Natural killer cell (primary cell): ENCODE data around the gene GPR78. TPM values are rescaled to one million over a fixed set of nuclear protein-coding genes. Genes with fewer than 3 reads are reported as not detected.

Experiments used
- ATAC-seq, 3 donors: fragments of 150-1000 bp in 2 of 3; fragments of 200-7000 bp in 1 of 3; cut with Tn5 transposase; 1 replicate in 1 of 3; 2 replicates in 2 of 3; pipeline ENCODE4 v1.10.0; 2021; ENCODE audit warnings: mild to moderate bottlenecking in 2 of 3, moderate library complexity in 2 of 3
- DNase-seq, 2 donors: peaks; one replicate each; pipeline versions ENCODE4 v3.0.0 to v3.0.0-alpha.2; 2013 to 2021; ENCODE audit warnings: mixed read lengths in 1 of 2
- H3K27ac ChIP-seq: one replicate; pipeline ENCODE4 v1.5.1; 2013; ENCODE audit warnings: mild to moderate bottlenecking, low read length
- H3K27me3 ChIP-seq: one replicate; pipeline ENCODE4 v1.6.1; 2013; ENCODE audit warnings: low read length; ENCODE audit not compliant: control insufficient read depth, insufficient read depth
- H3K36me3 ChIP-seq: one replicate; pipeline ENCODE4 v1.6.1; 2013; ENCODE audit warnings: low read length; ENCODE audit not compliant: control insufficient read depth, insufficient read depth
- H3K4me1 ChIP-seq: one replicate; pipeline ENCODE4 v1.6.1; 2013; ENCODE audit warnings: low read length; ENCODE audit not compliant: control insufficient read depth, insufficient read depth
- H3K4me3 ChIP-seq: one replicate; pipeline ENCODE4 v1.5.1; 2013; ENCODE audit warnings: low read length
- H3K9me3 ChIP-seq: one replicate; pipeline ENCODE4 v1.6.1; 2013; ENCODE audit warnings: low read length; ENCODE audit not compliant: control insufficient read depth, insufficient read depth
- H3K27ac Mint-ChIP-seq, 2 donors: one replicate each; pipeline ENCODE4 v1.8.0; 2022; ENCODE audit warnings: mild to moderate bottlenecking in 2 of 2, mixed read lengths in 2 of 2, moderate library complexity in 1 of 2
- H3K27me3 Mint-ChIP-seq, 2 donors: one replicate each; pipeline ENCODE4 v1.8.0; 2022; ENCODE audit warnings: low read depth in 2 of 2, mixed read lengths in 2 of 2
- H3K36me3 Mint-ChIP-seq: one replicate; pipeline ENCODE4 v1.8.0; 2022; ENCODE audit warnings: mixed read lengths
- H3K4me1 Mint-ChIP-seq, 2 donors: one replicate each; pipeline ENCODE4 v1.8.0; 2022; ENCODE audit warnings: mixed read lengths in 2 of 2
- H3K4me3 Mint-ChIP-seq: one replicate; pipeline ENCODE4 v1.8.0; 2022; ENCODE audit warnings: mild to moderate bottlenecking, moderate library complexity, mixed read lengths
- H3K9me3 Mint-ChIP-seq, 2 donors: one replicate each; pipeline ENCODE4 v1.8.0; 2022; ENCODE audit warnings: mixed read lengths in 2 of 2
- CTCF ChIP-seq: fragments of 200-600 bp; IDR thresholded peaks from one replicate; pipeline ENCODE4 v1.8.0; 2022; ENCODE audit warnings: antibody characterized with exemption
- WGBS: methylation state at CpG from one replicate; pipeline ENCODE4 v1.1.7; 2013; ENCODE audit warnings: missing lambda C conversion rate; ENCODE audit not compliant: insufficient coverage; 5-methylcytosine and 5-hydroxymethylcytosine counted together
- intact Hi-C: fragments of 100-400 bp; cut with micrococcal nuclease; formaldehyde crosslinking; loops from one replicate; pipeline ENCODE4 v1.14.2; 2022
- total RNA-seq, 4 donors: library from RNA; stranded (reverse); fragments of 120-200 nt in 1 of 4; gene quantifications; one replicate each; pipeline versions ENCODE4 v1.2.3 to v1.2.4, GENCODE V29; 2013 to 2022

The GPR78 gene
- total RNA-seq, 3 donors from 2014 or later (not counting 1 experiment from before 2014, with no cell fraction given): not detected

- TF ChIP-seq CTCF: no peak
- Mint-ChIP-seq H3K27ac (no peak overlapping the region), H3K4me3 (no peak overlapping the region), H3K27me3 (no peaks in the 10 kb centered on the region), H3K36me3 (no peaks in the 10 kb centered on the region), H3K9me3 (no peaks in the 10 kb centered on the region), H3K4me1 (no peaks in the 10 kb centered on the region)
- H3K27me3 ChIP-seq: no peaks in the 10 kb centered on the region
- WGBS: 96% methylated on average over 1 of the region's 1 CpG
- H3K9me3 ChIP-seq: no peaks in the 10 kb centered on the region
- H3K36me3 ChIP-seq: no peaks in the 10 kb centered on the region
- no peak overlapping the region for H3K27ac ChIP-seq
- H3K4me1 ChIP-seq: no peaks in the 10 kb centered on the region
- H3K4me3 ChIP-seq: no peak overlapping the region
- ATAC-seq (no peak), DNase-seq (no peak)
- intact Hi-C loops: no loop called here
Observed at GRCh38 chr4:8605289-8605688, 25.1 kb downstream of the GPR78 start.

GRCh38 chr4:8606476-8606875 lies 26.3 kb downstream of the GPR78 start:
- no peaks in the 10 kb centered on the region for H3K36me3 Mint-ChIP-seq
- WGBS: 91% methylated on average over 23 of the region's 26 CpGs
- no peak for ATAC-seq
- Histone ChIP-seq H3K27ac (no peak overlapping the region), H3K36me3 (no peaks in the 10 kb centered on the region), H3K4me1 (no peaks in the 10 kb centered on the region), H3K4me3 (no peak overlapping the region), H3K9me3 (no peaks in the 10 kb centered on the region), H3K27me3 (no peaks in the 10 kb centered on the region)
- no peaks in the 10 kb centered on the region for H3K4me1 Mint-ChIP-seq
- H3K27me3 Mint-ChIP-seq: no peaks in the 10 kb centered on the region
- intact Hi-C loops: no loop called here
- TF ChIP-seq CTCF: no peak
- H3K27ac Mint-ChIP-seq: no peak overlapping the region
- no peak overlapping the region for H3K4me3 Mint-ChIP-seq
- DNase-seq: no peak
- H3K9me3 Mint-ChIP-seq: no peaks in the 10 kb centered on the region

- H3K27ac Mint-ChIP-seq: no peak overlapping the region
- no peaks in the 10 kb centered on the region for H3K4me1 ChIP-seq
- intact Hi-C loops: no loop called here
- H3K36me3 Mint-ChIP-seq: no peaks in the 10 kb centered on the region
- H3K4me3 Mint-ChIP-seq: no peak overlapping the region
- no peaks in the 10 kb centered on the region for H3K4me1 Mint-ChIP-seq
- H3K4me3 ChIP-seq: no peak overlapping the region
- no peak overlapping the region for H3K27ac ChIP-seq
- TF ChIP-seq CTCF: no peak
- H3K27me3 Mint-ChIP-seq: no peaks in the 10 kb centered on the region
- WGBS: 70% methylated on average over 10 of the region's 10 CpGs
- H3K36me3 ChIP-seq: no peaks in the 10 kb centered on the region
- H3K9me3 Mint-ChIP-seq: no peaks in the 10 kb centered on the region
- H3K27me3 ChIP-seq: no peaks in the 10 kb centered on the region
- no peak for ATAC-seq
- H3K9me3 ChIP-seq: no peaks in the 10 kb centered on the region
- DNase-seq: no peak
Observed at GRCh38 chr4:8606966-8607365, 26.8 kb downstream of the GPR78 start.

- Mint-ChIP-seq H3K9me3 (no peaks in the 10 kb centered on the region), H3K27ac (no peak overlapping the region), H3K4me1 (no peaks in the 10 kb centered on the region), H3K4me3 (no peak overlapping the region), H3K36me3 (no peaks in the 10 kb centered on the region), H3K27me3 (no peaks in the 10 kb centered on the region)
- no peak overlapping the region for H3K4me3 ChIP-seq
- 10% methylated on average over 31 of the region's 42 CpGs for WGBS
- H3K27me3 ChIP-seq: no peaks in the 10 kb centered on the region
- no peaks in the 10 kb centered on the region for H3K36me3 ChIP-seq
- intact Hi-C loops: no loop called here
- DNase-seq (peak; percentile 33 to 50), ATAC-seq (peak in 1 of 3 donors; percentile 72)
- no peak overlapping the region for H3K27ac ChIP-seq
- no peaks in the 10 kb centered on the region for H3K4me1 ChIP-seq
- no peaks in the 10 kb centered on the region for H3K9me3 ChIP-seq
- peak; percentile 86 for TF ChIP-seq CTCF
Observed at GRCh38 chr4:8607603-8608481, 27.6 kb downstream of the GPR78 start.
